Stomach (tissue), 9 donors: Measurements from ENCODE around the gene ITPRIP. TPM values are rescaled to one million over a fixed set of nuclear protein-coding genes. Genes with fewer than 3 reads are reported as not detected.

Experiments
- DNase-seq, 2 donors: peaks; one replicate each; pipeline versions ENCODE4 v3.0.0 to v3.0.0-alpha.2; 2013 to 2019
- H3K27ac ChIP-seq, 5 donors: fragments of 200-600 bp in 4 of 5; sonication (generic) in 4 of 5; one replicate each; pipeline ENCODE4 v1.5.1; 2013 to 2019; ENCODE audit warnings: mild to moderate bottlenecking in 1 of 5, moderate library complexity in 1 of 5
- H3K27me3 ChIP-seq, 3 donors: fragments of 200-600 bp; sonication (generic); one replicate each; pipeline ENCODE4 v1.5.1; 2017 to 2019; ENCODE audit warnings: mixed run types in 1 of 3
- H3K36me3 ChIP-seq, 4 donors: fragments of 200-600 bp; sonication (generic); 1 replicate in 3 of 4; 2 replicates in 1 of 4; pipeline ENCODE4 v1.5.1; 2016 to 2019
- H3K4me1 ChIP-seq, 4 donors: fragments of 200-600 bp; sonication (generic); one replicate each; pipeline ENCODE4 v1.5.1; 2016 to 2019
- H3K4me3 ChIP-seq, 4 donors: fragments of 200-600 bp; sonication (generic) in 3 of 4; one replicate each; pipeline ENCODE4 v1.5.1; 2016 to 2019; ENCODE audit warnings: mild to moderate bottlenecking in 1 of 4
- H3K9me3 ChIP-seq, 4 donors: fragments of 200-600 bp; sonication (generic); one replicate each; pipeline ENCODE4 v1.5.1; 2016 to 2019
- EP300 ChIP-seq: sonication (generic); formaldehyde crosslinking; IDR thresholded peaks from one replicate; pipeline ENCODE4 v1.6.1; 2017; ENCODE audit warnings: antibody characterized with exemption
- POLR2A ChIP-seq, 4 donors: fragments of 450-650 bp; IDR thresholded peaks; one replicate each; pipeline ENCODE4 v1.6.1; 2016; ENCODE audit warnings: antibody characterized with exemption in 4 of 4, control low read depth in 2 of 4, mild to moderate bottlenecking in 1 of 4, moderate library complexity in 1 of 4
- POLR2AphosphoS5 ChIP-seq, 3 donors: sonication (generic); formaldehyde crosslinking; IDR thresholded peaks; one replicate each; pipeline ENCODE4 v1.6.1; 2016; ENCODE audit warnings: antibody characterized with exemption in 3 of 3
- WGBS, 5 donors: extraction: QIAGEN DNeasy Blood & Tissue Kit in 3 of 5; methylation state at CpG; one replicate each; pipeline versions ENCODE4 v1.1.5 to v1.1.7; 2013 to 2018; 5-methylcytosine and 5-hydroxymethylcytosine counted together
- intact Hi-C: fragments of 100-400 bp; cut with DNase I; formaldehyde crosslinking; loops from one replicate; pipeline ENCODE4 v1.15.1; 2023; ENCODE audit warnings: low total_unique reads
- polyA plus RNA-seq, 3 donors: library from polyadenylated mRNA; stranded (reverse); fragments of 200-250 nt; gene quantifications; one replicate each; pipeline ENCODE4 v1.2.3, GENCODE V29; 2013
- total RNA-seq, 5 donors: library from RNA; depleted of rRNA; stranded (reverse); fragments of >200 nt; gene quantifications; one replicate each; pipeline versions ENCODE4 v1.1.0 to v1.2.3, GENCODE V29; 2014 to 2016
- TF ChIP-seq, protein P1 (sequence below), 7 experiments: fragments of 450-650 bp in 4 of 7; fragments of 200-600 bp in 3 of 7; sonication (generic) in 3 of 7; IDR thresholded peaks; one replicate each; pipeline ENCODE4 v1.5.1; 2016 to 2019; ENCODE audit warnings: antibody characterized with exemption in 7 of 7, control low read depth in 2 of 7, mild to moderate bottlenecking in 1 of 7
- donor health status: healthy with polysubstance abuse.
- donor health status: Bipolar disorder and iron deficiency.
- donor health status: healthy.

The ITPRIP gene
- total and polyA plus RNA-seq, 8 donors, result 1.7 to 13.5 (median 6.9) TPM

DNA sequence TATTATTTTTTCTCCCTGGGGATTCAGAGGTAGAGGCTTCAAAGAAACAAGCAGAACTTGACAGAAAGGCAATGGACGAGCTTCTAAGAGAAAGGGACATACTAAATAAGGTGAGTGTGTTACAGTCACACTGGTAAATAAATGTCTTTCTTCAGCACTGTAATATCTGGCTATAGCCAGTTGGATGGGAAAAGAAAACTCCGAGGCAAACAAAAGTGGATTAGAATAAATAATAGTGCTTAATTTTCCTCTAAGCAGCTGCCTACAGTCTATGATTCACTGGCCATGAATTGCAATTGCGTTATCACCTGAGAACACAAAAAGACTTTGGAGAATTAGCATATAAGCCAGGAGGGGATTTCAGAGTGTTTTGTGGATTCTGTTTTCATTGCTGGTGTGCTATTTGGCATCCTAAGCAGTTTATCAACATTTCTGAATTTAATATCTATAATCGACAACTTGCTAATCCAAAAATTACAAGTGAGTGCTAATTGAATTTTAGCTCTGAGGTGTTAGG, 38.6 kb upstream of the ITPRIP start:
- 60 to 72% (median 64%) methylated on average over 4 of the region's 4 CpGs for WGBS, 5 donors
- intact Hi-C loops, result no loop called here
- H3K4me1 ChIP-seq, result no peaks in the 10 kb centered on the region
- H3K27ac ChIP-seq, result no peak overlapping the region
- TF ChIP-seq EP300 (no peak), POLR2A (IDR thresholded peaks at IDR 0.05) (no peak), POLR2AphosphoS5 (IDR thresholded peaks at IDR 0.05) (no peak)
- TF ChIP-seq, protein P1, sequence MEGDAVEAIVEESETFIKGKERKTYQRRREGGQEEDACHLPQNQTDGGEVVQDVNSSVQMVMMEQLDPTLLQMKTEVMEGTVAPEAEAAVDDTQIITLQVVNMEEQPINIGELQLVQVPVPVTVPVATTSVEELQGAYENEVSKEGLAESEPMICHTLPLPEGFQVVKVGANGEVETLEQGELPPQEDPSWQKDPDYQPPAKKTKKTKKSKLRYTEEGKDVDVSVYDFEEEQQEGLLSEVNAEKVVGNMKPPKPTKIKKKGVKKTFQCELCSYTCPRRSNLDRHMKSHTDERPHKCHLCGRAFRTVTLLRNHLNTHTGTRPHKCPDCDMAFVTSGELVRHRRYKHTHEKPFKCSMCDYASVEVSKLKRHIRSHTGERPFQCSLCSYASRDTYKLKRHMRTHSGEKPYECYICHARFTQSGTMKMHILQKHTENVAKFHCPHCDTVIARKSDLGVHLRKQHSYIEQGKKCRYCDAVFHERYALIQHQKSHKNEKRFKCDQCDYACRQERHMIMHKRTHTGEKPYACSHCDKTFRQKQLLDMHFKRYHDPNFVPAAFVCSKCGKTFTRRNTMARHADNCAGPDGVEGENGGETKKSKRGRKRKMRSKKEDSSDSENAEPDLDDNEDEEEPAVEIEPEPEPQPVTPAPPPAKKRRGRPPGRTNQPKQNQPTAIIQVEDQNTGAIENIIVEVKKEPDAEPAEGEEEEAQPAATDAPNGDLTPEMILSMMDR (IDR thresholded peaks at IDR 0.05), result no peak
- H3K4me3 ChIP-seq, result no peak overlapping the region
- no peaks in the 10 kb centered on the region for H3K36me3 ChIP-seq
- H3K27me3 ChIP-seq, result peaks cover 0 to 7% (median 0%) of the 10 kb centered on the region in 3 donors
- DNase-seq, result no peak
- peaks cover 0 to 7% (median 4%) of the 10 kb centered on the region in 4 donors for H3K9me3 ChIP-seq

DNA sequence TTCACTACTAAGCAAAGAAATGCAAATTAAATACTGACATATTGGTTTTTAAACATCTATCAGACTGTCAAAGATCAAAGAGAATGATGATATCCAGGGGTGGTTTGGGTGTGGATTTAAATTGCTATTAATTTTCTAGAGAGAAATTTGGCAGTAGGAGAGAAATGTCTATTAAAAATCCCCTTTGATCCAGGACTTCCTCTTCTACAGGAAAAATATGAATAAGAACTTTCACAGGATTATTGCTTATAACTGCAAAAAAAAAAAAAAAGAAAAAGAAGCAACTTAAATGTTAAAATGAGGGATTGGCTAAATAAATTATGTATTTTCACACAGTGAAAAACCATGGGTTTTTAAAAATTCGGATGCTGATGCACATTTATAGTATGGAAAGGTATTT, 36.3 kb upstream of the ITPRIP start:
- no peaks in the 10 kb centered on the region for H3K36me3 ChIP-seq
- H3K9me3 ChIP-seq, result peaks cover 0 to 14% (median 8%) of the 10 kb centered on the region in 4 donors
- no peak overlapping the region for H3K4me3 ChIP-seq
- H3K4me1 ChIP-seq, result no peaks in the 10 kb centered on the region
- WGBS, 5 donors, result 63 to 84% (median 74%) methylated on average over 1 of the region's 1 CpG
- intact Hi-C loops, result no loop called here
- H3K27me3 ChIP-seq, result peaks cover 0 to 7% (median 0%) of the 10 kb centered on the region in 3 donors
- no peak overlapping the region for H3K27ac ChIP-seq
- no peak for DNase-seq
- no peak for TF ChIP-seq EP300
- no peak for TF ChIP-seq POLR2AphosphoS5 (IDR thresholded peaks at IDR 0.05)
- TF ChIP-seq, protein P1 (IDR thresholded peaks at IDR 0.05), result no peak
- TF ChIP-seq POLR2A (IDR thresholded peaks at IDR 0.05), result no peak

DNA sequence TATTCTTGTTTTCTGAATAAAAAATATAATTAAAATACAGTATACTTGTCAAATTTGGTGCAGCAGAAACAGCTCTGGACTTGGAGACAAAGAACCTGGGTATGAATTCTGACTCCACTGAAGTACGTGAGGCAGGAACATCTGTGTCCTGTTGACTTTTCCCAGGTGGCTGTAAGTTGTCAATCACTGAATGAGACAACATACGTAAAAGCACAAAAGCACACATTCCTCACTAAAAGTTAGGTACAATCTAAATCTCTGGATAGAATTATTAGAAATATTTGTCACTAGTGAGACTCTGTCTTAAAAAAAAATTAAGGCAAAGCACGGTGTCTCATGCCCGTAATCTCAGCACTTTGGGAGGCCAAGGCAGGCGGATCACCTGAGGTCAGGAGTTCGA, 33.5 kb upstream of the ITPRIP start:
- Histone ChIP-seq H3K27me3 (peaks cover 0 to 7% (median 0%) of the 10 kb centered on the region in 3 donors), H3K36me3 (no peaks in the 10 kb centered on the region), H3K27ac (no peak overlapping the region), H3K4me3 (no peak overlapping the region), H3K9me3 (peaks cover 0 to 14% (median 8%) of the 10 kb centered on the region in 4 donors), H3K4me1 (peaks cover 0 to 8% (median 0%) of the 10 kb centered on the region in 4 donors)
- no peak for DNase-seq
- TF ChIP-seq, protein P1 (IDR thresholded peaks at IDR 0.05), result no peak
- TF ChIP-seq POLR2A (IDR thresholded peaks at IDR 0.05) (no peak), POLR2AphosphoS5 (IDR thresholded peaks at IDR 0.05) (no peak), EP300 (no peak)
- intact Hi-C loops, result no loop called here
- WGBS, 5 donors, result 87 to 93% (median 91%) methylated on average over 6 of the region's 6 CpGs

DNA sequence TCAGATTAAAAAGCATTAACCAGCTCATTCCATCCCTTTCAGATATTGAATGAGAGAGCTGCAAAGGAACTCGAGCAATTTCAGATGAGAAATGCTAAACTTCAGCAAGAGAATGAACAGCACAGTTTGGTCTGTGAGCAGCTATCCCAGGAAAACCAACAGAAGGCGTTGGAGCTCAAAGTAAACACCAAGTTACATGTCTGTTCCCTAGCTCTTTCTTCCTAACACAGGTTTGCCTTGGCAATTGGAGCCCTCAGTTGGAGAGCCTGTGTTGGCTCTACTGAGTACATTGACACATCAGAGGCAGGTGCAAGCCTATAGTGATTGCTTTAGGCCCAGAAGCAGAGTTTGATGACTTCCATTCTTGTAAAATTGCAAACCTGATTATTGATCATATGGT, 30.1 kb upstream of the ITPRIP start:
- no peak overlapping the region for H3K4me3 ChIP-seq
- H3K36me3 ChIP-seq, result no peaks in the 10 kb centered on the region
- H3K9me3 ChIP-seq, result peaks cover 0 to 14% (median 8%) of the 10 kb centered on the region in 4 donors
- H3K4me1 ChIP-seq, result peaks cover 0 to 8% (median 0%) of the 10 kb centered on the region in 4 donors
- intact Hi-C loops, result no loop called here
- TF ChIP-seq, protein P1 (IDR thresholded peaks at IDR 0.05), result no peak
- TF ChIP-seq EP300, result no peak
- no peak for TF ChIP-seq POLR2AphosphoS5 (IDR thresholded peaks at IDR 0.05)
- no peak for TF ChIP-seq POLR2A (IDR thresholded peaks at IDR 0.05)
- WGBS, 5 donors, result 17 to 41% (median 33%) methylated on average over 2 of the region's 2 CpGs
- DNase-seq, result no peak
- H3K27ac ChIP-seq, result no peak overlapping the region
- peaks cover 0 to 4% (median 0%) of the 10 kb centered on the region in 3 donors for H3K27me3 ChIP-seq
